ENCODE measurements around the gene SF3B1.

DNA sequence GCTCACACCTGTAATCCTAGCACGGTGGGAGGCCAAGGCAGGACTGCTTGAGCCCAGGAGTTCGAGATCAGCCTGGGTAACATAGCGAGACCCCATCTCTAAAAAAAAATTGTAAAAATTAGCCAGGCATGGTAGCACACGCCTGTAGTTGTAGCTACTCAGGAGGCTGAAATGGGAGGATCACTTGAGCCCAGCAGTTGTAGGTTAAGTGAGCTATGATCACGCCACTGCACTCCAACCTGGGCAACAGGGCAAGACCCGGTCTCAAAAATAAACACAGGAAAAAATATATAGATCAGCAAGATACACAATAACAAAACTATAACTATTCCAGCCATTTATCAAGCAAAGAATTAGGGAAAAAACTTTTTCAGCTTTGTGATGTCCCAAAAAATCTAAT, 3.0 kb downstream of the SF3B1 start:
- no peak for TF ChIP-seq EP300 (IDR thresholded peaks at IDR 0.05; ENCODE audit: low read depth in 2 of 2, low read length in 2 of 2)
- no peak for TF ChIP-seq EP300 (CRISPR knock-in tag; IDR thresholded peaks at IDR 0.05; ENCODE audit: borderline replicate concordance)
- TF ChIP-seq, protein P1, sequence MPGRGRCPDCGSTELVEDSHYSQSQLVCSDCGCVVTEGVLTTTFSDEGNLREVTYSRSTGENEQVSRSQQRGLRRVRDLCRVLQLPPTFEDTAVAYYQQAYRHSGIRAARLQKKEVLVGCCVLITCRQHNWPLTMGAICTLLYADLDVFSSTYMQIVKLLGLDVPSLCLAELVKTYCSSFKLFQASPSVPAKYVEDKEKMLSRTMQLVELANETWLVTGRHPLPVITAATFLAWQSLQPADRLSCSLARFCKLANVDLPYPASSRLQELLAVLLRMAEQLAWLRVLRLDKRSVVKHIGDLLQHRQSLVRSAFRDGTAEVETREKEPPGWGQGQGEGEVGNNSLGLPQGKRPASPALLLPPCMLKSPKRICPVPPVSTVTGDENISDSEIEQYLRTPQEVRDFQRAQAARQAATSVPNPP (CRISPR knock-in tag; IDR thresholded peaks at IDR 0.05), result no peak
- no peak for TF ChIP-seq NONO (IDR thresholded peaks at IDR 0.05)
- TF ChIP-seq NONO (CRISPR knock-in tag; conservative IDR thresholded peaks at IDR 0.05), result no peak
- TF ChIP-seq, protein P2, sequence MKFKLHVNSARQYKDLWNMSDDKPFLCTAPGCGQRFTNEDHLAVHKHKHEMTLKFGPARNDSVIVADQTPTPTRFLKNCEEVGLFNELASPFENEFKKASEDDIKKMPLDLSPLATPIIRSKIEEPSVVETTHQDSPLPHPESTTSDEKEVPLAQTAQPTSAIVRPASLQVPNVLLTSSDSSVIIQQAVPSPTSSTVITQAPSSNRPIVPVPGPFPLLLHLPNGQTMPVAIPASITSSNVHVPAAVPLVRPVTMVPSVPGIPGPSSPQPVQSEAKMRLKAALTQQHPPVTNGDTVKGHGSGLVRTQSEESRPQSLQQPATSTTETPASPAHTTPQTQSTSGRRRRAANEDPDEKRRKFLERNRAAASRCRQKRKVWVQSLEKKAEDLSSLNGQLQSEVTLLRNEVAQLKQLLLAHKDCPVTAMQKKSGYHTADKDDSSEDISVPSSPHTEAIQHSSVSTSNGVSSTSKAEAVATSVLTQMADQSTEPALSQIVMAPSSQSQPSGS (CRISPR knock-in tag; IDR thresholded peaks at IDR 0.05), result no peak
- no peak for TF ChIP-seq NFE2 (CRISPR knock-in tag; IDR thresholded peaks at IDR 0.05)
- TF ChIP-seq ZBTB42 (CRISPR knock-in tag; IDR thresholded peaks at IDR 0.05), result no peak
- no peak for TF ChIP-seq RFX5 (IDR thresholded peaks at IDR 0.05; ENCODE audit: low read depth, low read length)
- no peak for TF ChIP-seq ZNF766 (CRISPR knock-in tag; IDR thresholded peaks at IDR 0.05; ENCODE audit: borderline replicate concordance)
- TF ChIP-seq, protein P3, sequence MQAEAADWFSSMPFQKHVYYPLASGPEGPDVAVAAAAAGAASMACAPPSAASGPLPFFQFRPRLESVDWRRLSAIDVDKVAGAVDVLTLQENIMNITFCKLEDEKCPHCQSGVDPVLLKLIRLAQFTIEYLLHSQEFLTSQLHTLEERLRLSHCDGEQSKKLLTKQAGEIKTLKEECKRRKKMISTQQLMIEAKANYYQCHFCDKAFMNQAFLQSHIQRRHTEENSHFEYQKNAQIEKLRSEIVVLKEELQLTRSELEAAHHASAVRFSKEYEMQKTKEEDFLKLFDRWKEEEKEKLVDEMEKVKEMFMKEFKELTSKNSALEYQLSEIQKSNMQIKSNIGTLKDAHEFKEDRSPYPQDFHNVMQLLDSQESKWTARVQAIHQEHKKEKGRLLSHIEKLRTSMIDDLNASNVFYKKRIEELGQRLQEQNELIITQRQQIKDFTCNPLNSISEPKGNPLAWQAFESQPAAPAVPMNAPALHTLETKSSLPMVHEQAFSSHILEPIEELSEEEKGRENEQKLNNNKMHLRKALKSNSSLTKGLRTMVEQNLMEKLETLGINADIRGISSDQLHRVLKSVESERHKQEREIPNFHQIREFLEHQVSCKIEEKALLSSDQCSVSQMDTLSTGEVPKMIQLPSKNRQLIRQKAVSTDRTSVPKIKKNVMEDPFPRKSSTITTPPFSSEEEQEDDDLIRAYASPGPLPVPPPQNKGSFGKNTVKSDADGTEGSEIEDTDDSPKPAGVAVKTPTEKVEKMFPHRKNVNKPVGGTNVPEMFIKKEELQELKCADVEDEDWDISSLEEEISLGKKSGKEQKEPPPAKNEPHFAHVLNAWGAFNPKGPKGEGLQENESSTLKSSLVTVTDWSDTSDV (CRISPR knock-in tag; IDR thresholded peaks at IDR 0.05), result no peak
- TF ChIP-seq ZNF431 (CRISPR knock-in tag; IDR thresholded peaks at IDR 0.05; ENCODE audit: borderline replicate concordance, low read depth), result no peak
- no peak for TF ChIP-seq EED (CRISPR knock-in tag; IDR thresholded peaks at IDR 0.05)
